Small intestine (tissue), 7 donors: ENCODE measurements around the gene PRKAR2B. TPM values are rescaled to one million over a fixed set of nuclear protein-coding genes. Genes with fewer than 3 reads are reported as not detected.

Experiments
- DNase-seq, 2 donors: peaks; one replicate each; pipeline versions ENCODE4 v3.0.0 to v3.0.0-alpha.2; 2013
- FAIRE-seq: peaks from 2 replicates; lab custom pipeline; 2012; peaks lifted over from hg19 to GRCh38; lab: Jason Lieb, UNC
- H3K27ac ChIP-seq, 3 donors: one replicate each; pipeline ENCODE4 v1.5.1; 2013; ENCODE audit warnings: low read length in 2 of 3, mild to moderate bottlenecking in 2 of 3, control low read depth in 1 of 3, inconsistent platforms in 1 of 3, low read depth in 1 of 3, moderate library complexity in 1 of 3
- H3K27me3 ChIP-seq, 3 donors: one replicate each; pipeline ENCODE4 v1.6.1; 2013; ENCODE audit warnings: low read length in 3 of 3, inconsistent platforms in 1 of 3; ENCODE audit not compliant: control insufficient read depth in 3 of 3, insufficient read depth in 3 of 3
- H3K36me3 ChIP-seq, 3 donors: one replicate each; pipeline ENCODE4 v1.6.1; 2013; ENCODE audit warnings: low read length in 3 of 3, inconsistent platforms in 1 of 3, low read depth in 1 of 3, mild to moderate bottlenecking in 1 of 3, moderate library complexity in 1 of 3; ENCODE audit not compliant: control insufficient read depth in 3 of 3, insufficient read depth in 2 of 3
- H3K4me1 ChIP-seq, 3 donors: one replicate each; pipeline ENCODE4 v1.6.1; 2013; ENCODE audit warnings: low read length in 2 of 3, inconsistent platforms in 1 of 3, low read depth in 1 of 3, mild to moderate bottlenecking in 1 of 3, moderate library complexity in 1 of 3; ENCODE audit not compliant: control insufficient read depth in 3 of 3, insufficient read depth in 2 of 3
- H3K4me3 ChIP-seq, 3 donors: one replicate each; pipeline ENCODE4 v1.5.1; 2013; ENCODE audit warnings: low read length in 3 of 3, control low read depth in 1 of 3, inconsistent platforms in 1 of 3, low read depth in 1 of 3, mild to moderate bottlenecking in 1 of 3, moderate library complexity in 1 of 3
- H3K9me3 ChIP-seq, 2 donors: one replicate each; pipeline ENCODE4 v1.6.1; 2013; ENCODE audit warnings: low read depth in 1 of 2, low read length in 1 of 2; ENCODE audit not compliant: control insufficient read depth in 2 of 2, insufficient read depth in 1 of 2
- WGBS, 3 donors: extraction: QIAGEN DNeasy Blood & Tissue Kit; methylation state at CpG; one replicate each; pipeline ENCODE4 v1.1.7; 2013; 5-methylcytosine and 5-hydroxymethylcytosine counted together
- polyA plus RNA-seq, 4 donors: library from polyadenylated mRNA; stranded (reverse) in 3 of 4; unstranded in 1 of 4; fragments of 200-250 nt in 3 of 4; fragments of 120-200 nt in 1 of 4; gene quantifications; one replicate each; pipeline versions ENCODE4 v1.2.1 to v1.2.3, GENCODE V29; 2013
- donor health status: healthy with polysubstance abuse.
- donor health status: control.
- donor health status: control.
- donor health status: Bipolar disorder and iron deficiency.
- donor health status: healthy.

PRKAR2B gene
- polyA plus RNA-seq, 4 donors: 0.89 to 12.9 (median 7.2) TPM

- H3K4me1 ChIP-seq: no peaks in the 10 kb centered on the region
- H3K36me3 ChIP-seq: no peaks in the 10 kb centered on the region
- no peak overlapping the region for H3K27ac ChIP-seq
- DNase-seq (no peak), FAIRE-seq (no peak)
- 75 to 76% (median 75%) methylated on average over 6 of the region's 6 CpGs for WGBS, 3 donors
- no peak overlapping the region for H3K4me3 ChIP-seq
- no peaks in the 10 kb centered on the region for H3K27me3 ChIP-seq
- no peaks in the 10 kb centered on the region for H3K9me3 ChIP-seq
Observed at GRCh38 chr7:107007007-107007891, 37.3 kb upstream of the PRKAR2B start.

GRCh38 chr7:107007892-107008287, 36.6 kb upstream of the PRKAR2B start:
- WGBS, 3 donors: 35 to 43% (median 40%) methylated on average over 2 of the region's 2 CpGs
- no peak overlapping the region for H3K27ac ChIP-seq
- H3K9me3 ChIP-seq: no peaks in the 10 kb centered on the region
- DNase-seq (no peak), FAIRE-seq (no peak)
- H3K4me1 ChIP-seq: no peaks in the 10 kb centered on the region
- H3K36me3 ChIP-seq: no peaks in the 10 kb centered on the region
- H3K27me3 ChIP-seq: no peaks in the 10 kb centered on the region
- no peak overlapping the region for H3K4me3 ChIP-seq

GRCh38 chr7:107009846-107010203, 34.7 kb upstream of the PRKAR2B start:
- DNase-seq: no peak
- WGBS, 3 donors: 73 to 89% (median 79%) methylated on average over 4 of the region's 4 CpGs
- Histone ChIP-seq H3K4me1 (no peaks in the 10 kb centered on the region), H3K36me3 (no peaks in the 10 kb centered on the region), H3K27ac (no peak overlapping the region), H3K4me3 (no peak overlapping the region), H3K9me3 (no peaks in the 10 kb centered on the region), H3K27me3 (no peaks in the 10 kb centered on the region)
- FAIRE-seq: no peak

GRCh38 chr7:107012691-107013090, 31.8 kb upstream of the PRKAR2B start:
- Histone ChIP-seq H3K4me3 (no peak overlapping the region), H3K36me3 (no peaks in the 10 kb centered on the region), H3K27ac (no peak overlapping the region), H3K9me3 (no peaks in the 10 kb centered on the region), H3K4me1 (no peaks in the 10 kb centered on the region), H3K27me3 (peaks cover 0 to 3% (median 2%) of the 10 kb centered on the region in 3 donors)
- FAIRE-seq: no peak
- 80 to 92% (median 87%) methylated on average over 6 of the region's 6 CpGs for WGBS, 3 donors
- DNase-seq: no peak

GRCh38 chr7:107014387-107015023, 30.0 kb upstream of the PRKAR2B start:
- WGBS, 3 donors: 44 to 49% (median 45%) methylated on average over 7 of the region's 7 CpGs
- peaks cover 0 to 3% (median 2%) of the 10 kb centered on the region in 3 donors for H3K27me3 ChIP-seq
- H3K4me3 ChIP-seq: no peak overlapping the region
- H3K4me1 ChIP-seq: no peaks in the 10 kb centered on the region
- H3K36me3 ChIP-seq: no peaks in the 10 kb centered on the region
- DNase-seq: no peak
- H3K27ac ChIP-seq: no peak overlapping the region
- H3K9me3 ChIP-seq: no peaks in the 10 kb centered on the region
- no peak for FAIRE-seq

- Histone ChIP-seq H3K4me3 (no peak overlapping the region), H3K27ac (no peak overlapping the region), H3K36me3 (no peaks in the 10 kb centered on the region), H3K4me1 (no peaks in the 10 kb centered on the region), H3K27me3 (peaks cover 0 to 3% (median 2%) of the 10 kb centered on the region in 3 donors), H3K9me3 (no peaks in the 10 kb centered on the region)
- FAIRE-seq (no peak), DNase-seq (no peak)
- WGBS, 3 donors: 72 to 91% (median 89%) methylated on average over 4 of the region's 4 CpGs
Observed at GRCh38 chr7:107016312-107016711, 28.2 kb upstream of the PRKAR2B start.

GRCh38 chr7:107017965-107018719, 26.4 kb upstream of the PRKAR2B start:
- WGBS, 3 donors: 66 to 84% (median 81%) methylated on average over 2 of the region's 2 CpGs
- H3K4me3 ChIP-seq: no peak overlapping the region
- FAIRE-seq (no peak), DNase-seq (no peak)
- no peaks in the 10 kb centered on the region for H3K4me1 ChIP-seq
- no peaks in the 10 kb centered on the region for H3K36me3 ChIP-seq
- H3K9me3 ChIP-seq: no peaks in the 10 kb centered on the region
- no peak overlapping the region for H3K27ac ChIP-seq
- peaks cover 0 to 3% (median 2%) of the 10 kb centered on the region in 3 donors for H3K27me3 ChIP-seq

GRCh38 chr7:107020400-107020799, 24.1 kb upstream of the PRKAR2B start:
- H3K36me3 ChIP-seq: no peaks in the 10 kb centered on the region
- WGBS, 3 donors: 77 to 90% (median 84%) methylated on average over 5 of the region's 5 CpGs

More at GRCh38 chr7:107020400-107020799, 24.1 kb upstream of the PRKAR2B start:
- peaks cover 0 to 3% (median 2%) of the 10 kb centered on the region in 3 donors for H3K27me3 ChIP-seq
- no peak overlapping the region for H3K4me3 ChIP-seq
- no peaks in the 10 kb centered on the region for H3K9me3 ChIP-seq
- no peak for DNase-seq
- no peak overlapping the region for H3K27ac ChIP-seq
- FAIRE-seq: no peak
- H3K4me1 ChIP-seq: no peaks in the 10 kb centered on the region
